GM19099 (cell line): ENCODE results near the gene MRPL20.

ENCODE experiments used
- POLR2A ChIP-seq: IDR thresholded peaks from 3 replicates; pipeline ENCODE4 v1.6.1; 2011; ENCODE audit warnings: low read depth; ENCODE audit not compliant: insufficient read length; ENCODE audit errors: extremely low read depth

MRPL20 gene

DNA sequence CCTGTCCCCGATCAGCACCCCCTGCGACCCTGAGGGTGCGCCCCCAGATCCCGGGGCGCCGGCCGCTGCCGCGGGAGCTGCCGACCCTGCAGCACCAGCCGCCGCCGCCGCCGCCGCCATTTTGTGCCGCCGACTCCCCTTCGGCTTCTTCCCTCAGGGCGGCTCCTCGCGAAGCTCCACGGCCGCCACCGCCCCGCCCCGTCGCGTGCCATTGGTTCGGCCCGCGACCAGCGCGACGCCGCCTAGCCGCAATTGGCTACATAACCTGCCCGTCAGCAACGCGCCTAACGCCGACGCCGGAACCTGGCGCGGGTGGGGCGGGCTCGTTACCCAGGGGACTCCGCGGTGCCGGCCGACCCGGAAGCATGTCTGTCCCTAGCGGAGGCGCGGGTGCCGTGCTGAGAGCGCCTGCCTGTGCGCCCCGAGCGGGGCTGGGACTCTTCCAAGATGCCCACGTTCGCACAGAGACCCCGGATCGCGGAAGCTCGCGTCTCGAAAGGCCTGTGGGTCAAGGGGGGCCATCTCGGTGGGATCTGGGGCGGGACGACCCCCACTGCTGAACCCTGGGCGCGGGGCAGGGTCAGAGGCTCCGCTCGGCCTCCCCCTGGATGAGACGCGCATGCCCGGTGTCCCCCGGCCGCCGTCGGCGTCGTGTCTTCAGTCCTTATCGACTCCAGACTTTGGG lies 7.8 kb downstream of the MRPL20 start, which contains the start of gene CCNL2:
CCNL2 (minus strand) TSS at position 149 of the 685 bp plus-strand sequence; CDS start at position 120, 29 bp downstream.
- peak; percentile 97 for TF ChIP-seq POLR2A

GRCh38 chr1:1398677-1399186 lies 8.4 kb downstream of the MRPL20 start:
- no peak for TF ChIP-seq POLR2A

- TF ChIP-seq POLR2A: no peak
These were observed 9.1 kb downstream of the MRPL20 start for GRCh38 chr1:1397839-1398523.

GRCh38 chr1:1395166-1395565 lies 11.9 kb downstream of the MRPL20 start:
- no peak for TF ChIP-seq POLR2A

- no peak for TF ChIP-seq POLR2A
These were observed 13.0 kb downstream of the MRPL20 start for GRCh38 chr1:1394116-1394515.

DNA sequence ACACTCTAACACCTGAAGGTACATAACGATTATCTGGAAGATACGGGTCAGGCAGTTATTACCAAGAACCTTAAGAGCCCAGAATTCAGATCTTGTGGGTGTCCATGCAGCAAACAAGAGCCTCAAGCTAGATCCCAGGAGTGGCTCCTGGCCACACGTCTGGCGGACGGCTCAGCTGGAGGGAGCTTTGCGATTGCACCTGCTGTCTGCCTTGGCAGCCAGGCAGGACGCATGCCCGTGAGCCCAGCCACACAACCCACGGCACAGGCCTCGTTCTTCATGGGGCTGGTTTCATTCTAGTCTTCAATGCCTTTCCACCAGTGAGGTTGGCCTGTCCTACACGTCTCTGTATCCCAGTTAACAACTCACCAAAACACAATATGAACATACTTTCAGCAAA lies 13.7 kb downstream of the MRPL20 start:
- TF ChIP-seq POLR2A: no peak

DNA sequence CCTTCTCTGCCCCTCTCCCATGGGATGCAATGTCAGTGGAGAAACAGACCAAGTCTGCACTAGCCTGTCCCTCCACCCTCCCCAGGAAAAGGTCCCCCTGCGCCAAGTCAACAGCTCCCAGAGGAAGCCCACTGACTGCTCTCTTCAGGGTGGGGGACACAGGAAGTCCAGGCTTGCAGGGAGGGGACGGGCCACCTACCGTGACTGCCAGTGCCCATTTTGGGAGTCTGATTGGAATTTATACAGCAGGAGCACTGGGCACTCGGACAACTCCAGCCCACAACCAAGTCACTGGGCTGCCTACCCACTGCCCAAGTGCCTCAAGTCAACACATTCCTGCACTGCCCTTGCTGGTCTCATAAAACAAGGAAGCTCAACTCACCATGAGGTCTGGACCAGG lies 14.1 kb downstream of the MRPL20 start:
- no peak for TF ChIP-seq POLR2A

GRCh38 chr1:1391225-1391624 lies 15.9 kb downstream of the MRPL20 start:
- no peak for TF ChIP-seq POLR2A

- TF ChIP-seq POLR2A: no peak
These were observed 16.4 kb downstream of the MRPL20 start for GRCh38 chr1:1390675-1391074.

GRCh38 chr1:1388078-1388472 lies 19.0 kb downstream of the MRPL20 start:
- no peak for TF ChIP-seq POLR2A

- TF ChIP-seq POLR2A: no peak
These were observed 19.7 kb downstream of the MRPL20 start for GRCh38 chr1:1387098-1388077.

GRCh38 chr1:1385931-1386330 lies 21.2 kb downstream of the MRPL20 start:
- no peak for TF ChIP-seq POLR2A

DNA sequence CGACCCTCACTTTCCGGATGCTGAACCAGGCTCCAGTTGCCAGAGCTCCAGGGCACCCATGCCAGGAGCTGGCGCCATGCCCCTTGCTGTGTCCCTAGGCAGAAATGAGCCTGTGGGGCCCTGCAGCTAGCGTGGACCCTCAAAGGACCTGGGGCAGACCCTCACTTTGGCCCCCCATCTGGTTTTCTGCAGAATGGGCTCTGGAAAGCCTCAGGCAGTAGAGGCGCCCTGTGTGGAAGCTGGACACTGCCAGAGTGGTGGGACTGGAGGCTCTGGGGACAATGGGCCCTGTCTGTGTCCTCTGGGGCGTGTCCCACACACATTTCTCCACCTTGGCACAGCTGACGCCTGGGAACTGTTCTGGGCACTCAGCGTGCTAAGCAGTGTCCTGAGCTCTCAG lies 25.8 kb downstream of the MRPL20 start:
- no peak for TF ChIP-seq POLR2A

DNA sequence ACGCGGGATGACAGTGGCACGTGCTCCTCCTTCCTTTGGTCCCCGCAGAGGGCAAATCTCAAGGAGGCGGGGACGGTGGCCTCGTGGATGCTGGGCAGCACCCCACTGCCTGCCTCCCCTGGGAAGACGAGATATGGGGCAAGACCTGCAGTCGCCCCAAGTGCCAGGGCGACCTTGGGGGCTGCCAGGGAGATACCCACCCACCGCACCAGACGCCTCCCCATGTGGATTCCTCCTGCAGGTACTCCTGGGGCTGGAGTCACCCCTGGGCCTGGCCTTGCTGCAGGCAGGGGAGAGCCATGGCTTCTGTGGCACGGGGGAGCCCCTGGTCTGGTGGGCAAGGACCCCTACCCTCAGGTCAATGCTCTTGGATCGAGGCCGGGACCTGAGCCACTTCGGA lies 26.2 kb downstream of the MRPL20 start:
- no peak for TF ChIP-seq POLR2A
